GM12878 (cell line): ENCODE data around the gene B3GAT2. TPM values are rescaled to one million over a fixed set of nuclear protein-coding genes. Genes with fewer than 3 reads are reported as not detected.
A peak's percentile ranks its signal among the peaks of the same experiment; 100 is the strongest.

ENCODE experiments used
- ATAC-seq: fragments of 200-7000 bp; cut with Tn5 transposase; 3 replicates; pipeline ENCODE4 v1.9.1; 2020; ENCODE audit warnings: mild to moderate bottlenecking, moderate library complexity
- BruUV-seq: library from RNA; stranded (reverse); fragments of 400-500 nt; replicated peaks from 2 replicates; lab custom pipeline; 2021; lab: Mats Ljungman, UMichigan
- CTCF ChIA-PET: fragments of 300-600 bp; sonication (Branson Sonifier 250); formaldehyde crosslinking; extraction: SDS; loops from one replicate; lab custom pipeline; 2021; ENCODE audit warnings: inconsistent platforms; lab: Yijun Ruan, JAX
- POLR2A ChIA-PET: fragments of 350-600 bp; formaldehyde crosslinking; extraction: SDS; loops from one replicate; lab custom pipeline; 2021; ENCODE audit warnings: inconsistent platforms; lab: Charles Lee
- RAD21 ChIA-PET: fragments of 300-600 bp; sonication (Branson Sonifier 250); formaldehyde crosslinking; loops from one replicate; lab custom pipeline; 2023; ENCODE audit warnings: antibody characterized with exemption; ENCODE audit not compliant: unreplicated experiment; lab: Charles Lee
- SMC1A ChIA-PET: fragments of 300-600 bp; sonication (Branson Sonifier 250); formaldehyde crosslinking; loops from one replicate; lab custom pipeline; 2023; ENCODE audit not compliant: unreplicated experiment, uncharacterized antibody; lab: Charles Lee
- DNase-seq: peaks from one replicate; pipeline ENCODE4 v3.0.0-alpha.2; 2011; ENCODE audit warnings: low read depth, low spot score
- FAIRE-seq: peaks from 3 replicates; lab custom pipeline; 2011; peaks lifted over from hg19 to GRCh38; lab: Jason Lieb, UNC
- H2AFZ ChIP-seq: 2 replicates; pipeline ENCODE4 v1.6.0; 2011; ENCODE audit warnings: low read depth, low read length, control low read depth; ENCODE audit not compliant: control insufficient read depth
- H3K27ac ChIP-seq: 2 replicates; pipeline ENCODE4 v1.5.1; 2011; ENCODE audit warnings: control low read depth; ENCODE audit not compliant: control insufficient read depth, insufficient read depth
- H3K27me3 ChIP-seq, 2 experiments: replicated peaks in 1 of 2; 2 replicates each; pipeline versions ENCODE4 v1.6.0 to v1.6.1; 2011; ENCODE audit warnings: low read length in 1 of 2; ENCODE audit not compliant: control insufficient read depth in 2 of 2, insufficient read depth in 2 of 2
- H3K36me3 ChIP-seq, 2 experiments: 2 replicates each; pipeline ENCODE4 v1.5.1; 2011; ENCODE audit warnings: low read length in 1 of 2; ENCODE audit not compliant: control insufficient read depth in 2 of 2, insufficient read depth in 2 of 2
- H3K4me1 ChIP-seq: 2 replicates; pipeline ENCODE4 v1.6.1; 2011; ENCODE audit warnings: mild to moderate bottlenecking, low read length, moderate library complexity, mixed read lengths; ENCODE audit not compliant: control insufficient read depth, insufficient read depth
- H3K4me2 ChIP-seq: 2 replicates; pipeline ENCODE4 v1.6.0; 2011; ENCODE audit warnings: control low read depth; ENCODE audit not compliant: control insufficient read depth, insufficient read depth
- H3K4me3 ChIP-seq: fragments of 200-600 bp; sonication (generic); 2 replicates; pipeline ENCODE4 v1.5.1; 2016
- H3K79me2 ChIP-seq: 2 replicates; pipeline ENCODE4 v1.6.0; 2011; ENCODE audit warnings: low read length; ENCODE audit not compliant: control insufficient read depth, insufficient read depth
- H3K9ac ChIP-seq: 2 replicates; pipeline ENCODE4 v1.8.0; 2011; ENCODE audit warnings: low read length, control low read depth, mixed read lengths; ENCODE audit not compliant: control insufficient read depth, insufficient read depth
- H3K9me3 ChIP-seq: replicated peaks from 3 replicates; pipeline ENCODE4 v1.5.1; 2011; ENCODE audit warnings: mild to moderate bottlenecking, low read length; ENCODE audit not compliant: control insufficient read depth, insufficient read depth
- H4K20me1 ChIP-seq: 2 replicates; pipeline ENCODE4 v1.6.0; 2011; ENCODE audit not compliant: control insufficient read depth, insufficient read depth
- EP300 ChIP-seq, 2 experiments: fragments of 150-350 bp in 1 of 2; IDR thresholded peaks; 2 replicates each; pipeline ENCODE4 v1.6.1; 2011 to 2012; ENCODE audit warnings: low read depth in 2 of 2, low read length in 2 of 2, borderline replicate concordance in 1 of 2, improper control_type of control experiment in 1 of 2, inconsistent platforms in 1 of 2; ENCODE audit not compliant: control insufficient read depth in 1 of 2
- JUND ChIP-seq: IDR thresholded peaks from 2 replicates; pipeline ENCODE4 v1.6.1; 2012; ENCODE audit warnings: low read depth, mild to moderate bottlenecking, low read length, improper control_type of control experiment, moderate library complexity
- RUNX3 ChIP-seq: IDR thresholded peaks from 2 replicates; pipeline ENCODE4 v1.6.1; 2012; ENCODE audit warnings: low read length, inconsistent platforms
- WGBS: methylation state at CpG from one replicate; pipeline ENCODE4 v1.1.6; 2016; ENCODE audit warnings: low lambda C conversion rate; ENCODE audit not compliant: insufficient replicate concordance, insufficient coverage; ENCODE audit errors: missing lambda C conversion rate; 5-methylcytosine and 5-hydroxymethylcytosine counted together
- in situ Hi-C: fragments of 300-500 bp; cut with MboI; formaldehyde crosslinking; loops from 9 replicates; pipeline ENCODE4 v1.14.3; 2018; ENCODE audit warnings: mixed read lengths
- intact Hi-C: fragments of 100-400 bp; cut with micrococcal nuclease; formaldehyde crosslinking; loops from one replicate; pipeline ENCODE4 v1.14.2; 2022; ENCODE audit not compliant: unreplicated experiment
- polyA plus RNA-seq, 11 experiments: library from polyadenylated mRNA; depleted of rRNA in 4 of 11; unstranded in 6 of 11; stranded (reverse) in 5 of 11; fragments of >200 nt; fragmentation: Nextera tagmentation in 4 of 11; fragmentation: Illumina TruSeq in 1 of 11; extraction: Ambion mirVana in 4 of 11; extraction: Trizol in 1 of 11; gene quantifications; 1 replicate in 1 of 11; 2 replicates in 10 of 11; pipeline versions ENCODE4 v1.2.1 to v1.2.3, GENCODE V29; 2011 to 2016; ENCODE audit warnings: inconsistent platforms in 2 of 11, missing spikeins in 2 of 11, low read depth in 1 of 11
- total RNA-seq, 4 experiments: library from RNA; depleted of rRNA in 3 of 4; stranded (reverse); fragments of >200 nt in 3 of 4; fragmentation: Illumina TruSeq in 1 of 4; extraction: Trizol in 1 of 4; gene quantifications; 2 replicates each; pipeline versions ENCODE4 v1.2.1 to v1.2.3, GENCODE V29; 2013 to 2021
- TF ChIP-seq, protein P1 (sequence below): fragments of 450-650 bp; IDR thresholded peaks from 2 replicates; pipeline ENCODE4 v1.6.1; 2017; ENCODE audit warnings: mild to moderate bottlenecking, moderate library complexity
- TF ChIP-seq, protein P2 (sequence below): IDR thresholded peaks from 2 replicates; pipeline ENCODE4 v1.6.1; 2012; ENCODE audit warnings: low read depth, low read length, improper control_type of control experiment
- TF ChIP-seq, protein P3 (sequence below): IDR thresholded peaks from 2 replicates; pipeline ENCODE4 v1.6.1; 2011; ENCODE audit warnings: borderline replicate concordance, low read depth, mild to moderate bottlenecking, moderate library complexity, mixed read lengths, low read length; ENCODE audit not compliant: insufficient read depth; ENCODE audit errors: extremely low read length

Gene B3GAT2
- total and polyA plus RNA-seq, 10 of the 15 experiments (the other 5 are each of a cell fraction or from before 2014, with no cell fraction given) = 0.04 to 1.2 (median 0.22) TPM; not detected in 5

DNA sequence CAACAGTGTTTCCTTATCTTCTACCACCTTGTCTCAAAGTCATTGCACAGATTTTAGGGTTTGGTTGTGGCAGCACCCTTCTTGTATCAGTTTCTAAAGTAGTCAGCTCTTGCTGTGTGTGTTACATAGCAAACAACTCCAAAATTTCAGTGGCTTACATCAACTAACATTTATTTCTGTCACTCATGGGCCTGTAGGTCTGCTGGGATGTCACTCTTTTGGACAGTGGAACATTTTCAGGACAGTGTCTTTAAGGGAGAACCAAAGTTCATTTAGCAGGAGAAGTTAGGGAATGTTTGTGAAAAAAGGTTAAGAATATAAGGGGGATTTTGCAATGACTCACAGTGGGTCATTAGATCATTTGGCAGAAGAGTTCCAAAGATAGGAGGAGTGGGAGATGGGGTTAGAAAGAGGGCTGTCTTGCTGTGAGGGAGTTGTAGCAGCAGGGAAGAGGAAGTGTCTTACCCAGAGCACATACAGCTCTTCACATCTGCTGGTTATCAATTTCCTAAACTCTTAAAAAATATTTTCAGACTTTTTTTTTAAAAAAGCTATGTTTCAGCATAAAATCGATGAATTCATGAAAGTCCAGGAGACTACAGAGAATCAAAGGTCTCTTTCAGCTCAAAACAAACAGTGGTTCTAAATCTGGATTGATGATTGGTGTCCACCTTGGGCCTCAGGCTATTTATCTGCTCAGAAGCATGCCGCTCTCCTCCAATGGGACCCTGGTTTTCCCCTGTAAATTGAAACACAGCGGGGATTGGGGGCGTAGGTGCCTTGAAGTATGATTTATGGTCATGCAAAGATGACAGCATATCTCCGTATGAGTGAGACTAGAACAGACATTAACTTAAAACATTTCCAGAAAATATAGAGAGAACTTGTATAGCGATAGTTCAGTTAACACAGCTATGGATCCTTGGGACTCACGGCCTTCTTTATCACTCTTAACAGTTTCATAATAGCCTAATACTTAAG, 117.3 kb downstream of the B3GAT2 start:
- H3K9ac ChIP-seq = no peak overlapping the region
- H3K4me2 ChIP-seq = no peak overlapping the region
- FAIRE-seq (no peak), ATAC-seq (peak; percentile 23; the same call in 2 of the 3 replicates), DNase-seq (no peak)
- H4K20me1 ChIP-seq = no peaks in the 10 kb centered on the region
- ChIA-PET RAD21 (interaction anchor here (1.1 to 1.4 kb wide), 2 partner anchors 16 to 132 kb away, joined by 3 to 4 read pairs; no protein-coding TSS in a partner anchor), SMC1A (interaction anchor here (0.8 to 1.5 kb wide), 5 partner anchors 13 to 132 kb away, joined by 3 to 6 read pairs (median 3); no protein-coding TSS in a partner anchor), CTCF (interaction anchor here (1.1 to 2.1 kb wide), 4 partner anchors 10 to 135 kb away, joined by 3 to 7 read pairs (median 4); no protein-coding TSS in a partner anchor), POLR2A (interaction anchor here (1.5 kb wide), 1 partner anchor 13 kb away, joined by 8 read pairs; no protein-coding TSS in a partner anchor)
- H3K79me2 ChIP-seq = no peaks in the 10 kb centered on the region
- no peaks in the 10 kb centered on the region for H3K27me3 ChIP-seq
- TF ChIP-seq RUNX3 (0 out of 2 replicates have a peak, but pooled peaks have one; percentile 13), EP300 (IDR thresholded peaks at IDR 0.05; ENCODE audit: borderline replicate concordance in 1 of 2, control insufficient read depth in 1 of 2, low read depth in 2 of 2, low read length in 2 of 2) (no peak)
- in situ Hi-C loops (no loop called here), intact Hi-C loops (no loop called here)
- 97% methylated on average over 7 of the region's 7 CpGs for WGBS
- no peaks in the 10 kb centered on the region for H3K9me3 ChIP-seq
- H2AFZ ChIP-seq = no peak overlapping the region
- no peak overlapping the region for H3K4me3 ChIP-seq
- no TSS peak for BruUV-seq
- no peak overlapping the region for H3K27ac ChIP-seq
- no peaks in the 10 kb centered on the region for H3K4me1 ChIP-seq
- H3K36me3 ChIP-seq = no peaks in the 10 kb centered on the region; a peak in 1 of 4 replicates

DNA sequence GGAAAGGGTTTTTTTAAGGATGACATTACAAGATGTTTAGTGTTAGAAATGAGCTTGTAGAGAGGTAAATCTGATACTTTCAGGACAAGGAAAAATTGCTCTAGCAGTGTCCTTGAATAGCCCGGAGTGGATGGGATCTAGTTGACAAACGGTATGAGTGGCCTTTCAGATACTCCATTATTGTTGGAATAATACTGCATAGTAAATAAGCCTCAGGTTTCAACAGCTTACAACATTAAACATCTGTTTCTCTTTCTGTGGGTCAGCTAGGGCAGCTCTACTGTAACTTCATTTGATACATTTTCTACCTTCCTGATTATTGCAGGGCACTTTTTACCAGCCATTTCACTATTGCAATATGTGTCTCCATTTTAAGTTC, 118.0 kb downstream of the B3GAT2 start:
- DNase-seq (no peak), FAIRE-seq (peak; percentile 7), ATAC-seq (no peak)
- ChIA-PET CTCF (interaction anchor here (0.8 to 2.1 kb wide), 4 partner anchors 9 to 155 kb away, joined by 3 to 6 read pairs (median 3); no protein-coding TSS in a partner anchor), POLR2A (interaction anchor here (1.5 kb wide), 1 partner anchor 12 kb away, joined by 8 read pairs; no protein-coding TSS in a partner anchor), SMC1A (interaction anchor here (0.8 to 1.5 kb wide), 4 partner anchors 12 to 131 kb away, joined by 3 to 6 read pairs (median 3); no protein-coding TSS in a partner anchor), RAD21 (interaction anchor here (1.1 to 1.4 kb wide), 2 partner anchors 17 to 132 kb away, joined by 3 to 4 read pairs; no protein-coding TSS in a partner anchor)
- WGBS = 100% methylated on average over 2 of the region's 2 CpGs
- TF ChIP-seq, protein P1, sequence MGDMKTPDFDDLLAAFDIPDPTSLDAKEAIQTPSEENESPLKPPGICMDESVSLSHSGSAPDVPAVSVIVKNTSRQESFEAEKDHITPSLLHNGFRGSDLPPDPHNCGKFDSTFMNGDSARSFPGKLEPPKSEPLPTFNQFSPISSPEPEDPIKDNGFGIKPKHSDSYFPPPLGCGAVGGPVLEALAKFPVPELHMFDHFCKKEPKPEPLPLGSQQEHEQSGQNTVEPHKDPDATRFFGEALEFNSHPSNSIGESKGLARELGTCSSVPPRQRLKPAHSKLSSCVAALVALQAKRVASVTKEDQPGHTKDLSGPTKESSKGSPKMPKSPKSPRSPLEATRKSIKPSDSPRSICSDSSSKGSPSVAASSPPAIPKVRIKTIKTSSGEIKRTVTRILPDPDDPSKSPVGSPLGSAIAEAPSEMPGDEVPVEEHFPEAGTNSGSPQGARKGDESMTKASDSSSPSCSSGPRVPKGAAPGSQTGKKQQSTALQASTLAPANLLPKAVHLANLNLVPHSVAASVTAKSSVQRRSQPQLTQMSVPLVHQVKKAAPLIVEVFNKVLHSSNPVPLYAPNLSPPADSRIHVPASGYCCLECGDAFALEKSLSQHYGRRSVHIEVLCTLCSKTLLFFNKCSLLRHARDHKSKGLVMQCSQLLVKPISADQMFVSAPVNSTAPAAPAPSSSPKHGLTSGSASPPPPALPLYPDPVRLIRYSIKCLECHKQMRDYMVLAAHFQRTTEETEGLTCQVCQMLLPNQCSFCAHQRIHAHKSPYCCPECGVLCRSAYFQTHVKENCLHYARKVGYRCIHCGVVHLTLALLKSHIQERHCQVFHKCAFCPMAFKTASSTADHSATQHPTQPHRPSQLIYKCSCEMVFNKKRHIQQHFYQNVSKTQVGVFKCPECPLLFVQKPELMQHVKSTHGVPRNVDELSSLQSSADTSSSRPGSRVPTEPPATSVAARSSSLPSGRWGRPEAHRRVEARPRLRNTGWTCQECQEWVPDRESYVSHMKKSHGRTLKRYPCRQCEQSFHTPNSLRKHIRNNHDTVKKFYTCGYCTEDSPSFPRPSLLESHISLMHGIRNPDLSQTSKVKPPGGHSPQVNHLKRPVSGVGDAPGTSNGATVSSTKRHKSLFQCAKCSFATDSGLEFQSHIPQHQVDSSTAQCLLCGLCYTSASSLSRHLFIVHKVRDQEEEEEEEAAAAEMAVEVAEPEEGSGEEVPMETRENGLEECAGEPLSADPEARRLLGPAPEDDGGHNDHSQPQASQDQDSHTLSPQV = no peak
- TF ChIP-seq JUND = no peak
- TF ChIP-seq, protein P2, sequence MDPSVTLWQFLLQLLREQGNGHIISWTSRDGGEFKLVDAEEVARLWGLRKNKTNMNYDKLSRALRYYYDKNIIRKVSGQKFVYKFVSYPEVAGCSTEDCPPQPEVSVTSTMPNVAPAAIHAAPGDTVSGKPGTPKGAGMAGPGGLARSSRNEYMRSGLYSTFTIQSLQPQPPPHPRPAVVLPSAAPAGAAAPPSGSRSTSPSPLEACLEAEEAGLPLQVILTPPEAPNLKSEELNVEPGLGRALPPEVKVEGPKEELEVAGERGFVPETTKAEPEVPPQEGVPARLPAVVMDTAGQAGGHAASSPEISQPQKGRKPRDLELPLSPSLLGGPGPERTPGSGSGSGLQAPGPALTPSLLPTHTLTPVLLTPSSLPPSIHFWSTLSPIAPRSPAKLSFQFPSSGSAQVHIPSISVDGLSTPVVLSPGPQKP = no peak
- TF ChIP-seq, protein P3, sequence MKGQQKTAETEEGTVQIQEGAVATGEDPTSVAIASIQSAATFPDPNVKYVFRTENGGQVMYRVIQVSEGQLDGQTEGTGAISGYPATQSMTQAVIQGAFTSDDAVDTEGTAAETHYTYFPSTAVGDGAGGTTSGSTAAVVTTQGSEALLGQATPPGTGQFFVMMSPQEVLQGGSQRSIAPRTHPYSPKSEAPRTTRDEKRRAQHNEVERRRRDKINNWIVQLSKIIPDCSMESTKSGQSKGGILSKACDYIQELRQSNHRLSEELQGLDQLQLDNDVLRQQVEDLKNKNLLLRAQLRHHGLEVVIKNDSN = no peak
- Histone ChIP-seq H3K27me3 (no peaks in the 10 kb centered on the region), H3K9ac (no peak overlapping the region), H3K4me3 (no peak overlapping the region), H2AFZ (no peak overlapping the region), H3K27ac (no peak overlapping the region), H3K4me1 (no peaks in the 10 kb centered on the region), H4K20me1 (no peaks in the 10 kb centered on the region), H3K9me3 (no peaks in the 10 kb centered on the region), H3K79me2 (no peaks in the 10 kb centered on the region), H3K4me2 (no peak overlapping the region), H3K36me3 (no peaks in the 10 kb centered on the region; a peak in 1 of 4 replicates)
- BruUV-seq = no TSS peak
- intact Hi-C loops = no loop called here
- in situ Hi-C loops = no loop called here
